ENCODE data around the gene LYPD5.
"Not testable (repeated sequence)": the region's sequence is repeated elsewhere in the genome, so short reads cannot be mapped to it uniquely, and the experiment has no call there.

The LYPD5 gene, protein sequence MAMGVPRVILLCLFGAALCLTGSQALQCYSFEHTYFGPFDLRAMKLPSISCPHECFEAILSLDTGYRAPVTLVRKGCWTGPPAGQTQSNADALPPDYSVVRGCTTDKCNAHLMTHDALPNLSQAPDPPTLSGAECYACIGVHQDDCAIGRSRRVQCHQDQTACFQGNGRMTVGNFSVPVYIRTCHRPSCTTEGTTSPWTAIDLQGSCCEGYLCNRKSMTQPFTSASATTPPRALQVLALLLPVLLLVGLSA

DNA sequence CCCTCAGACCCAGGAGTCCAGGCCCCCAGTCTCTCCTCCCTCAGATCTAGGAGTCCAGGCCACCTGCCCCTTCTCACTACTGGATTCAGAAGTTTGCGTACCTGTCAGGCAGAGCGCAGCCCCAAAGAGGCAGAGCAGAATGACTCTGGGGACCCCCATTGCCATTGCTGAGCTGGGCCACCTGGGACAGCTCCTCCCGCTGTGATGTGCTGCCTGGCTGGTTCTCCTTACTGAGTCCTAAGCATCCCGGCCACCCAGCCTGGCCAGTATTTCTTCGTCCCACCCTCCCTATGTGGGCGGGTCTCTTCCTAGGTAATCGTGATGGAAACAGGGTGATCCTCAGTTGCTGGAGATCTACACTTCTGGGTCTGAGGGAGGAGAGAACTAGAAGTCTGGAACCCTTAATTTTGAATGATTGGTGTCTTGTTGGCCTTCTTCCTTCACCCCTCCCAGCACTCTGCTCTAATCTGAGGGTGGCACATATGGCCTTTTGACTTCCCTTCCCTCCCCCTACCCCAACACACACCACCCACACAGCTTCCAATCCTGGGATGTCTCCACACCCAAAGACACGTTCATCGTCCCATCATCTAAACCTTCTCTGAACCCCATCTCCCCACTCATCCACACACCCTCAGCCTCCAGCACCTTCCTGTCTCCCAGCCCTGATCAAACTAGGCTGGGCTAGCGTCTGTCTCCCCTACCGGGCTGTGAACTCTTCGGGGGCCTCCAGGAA lies at the start of gene LYPD5:
Gene LYPD5, minus strand, starts transcription at position 232 of the 736 bp plus-strand sequence. Its CDS starts 67 bp downstream, at position 165.
- DNase-seq = no peak

DNA sequence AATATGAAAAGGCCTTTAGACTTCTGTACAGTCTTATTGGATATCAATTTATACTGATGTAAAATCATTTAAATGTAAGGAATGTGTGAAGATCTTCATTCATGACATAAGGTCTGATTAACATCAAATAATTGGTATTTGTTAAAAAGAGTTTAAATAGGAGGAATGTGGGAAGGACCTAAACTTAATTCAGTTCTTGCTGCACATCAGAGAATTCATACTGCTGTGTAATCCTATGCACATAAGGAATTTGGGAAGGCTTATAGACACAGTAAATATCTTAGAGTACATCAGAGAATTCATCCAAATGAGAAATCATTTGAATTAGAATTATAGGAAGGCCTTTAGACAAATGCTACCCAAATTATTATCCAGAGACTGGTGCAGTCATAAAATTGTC lies 46.6 kb upstream of the LYPD5 start:
- no peak for DNase-seq

DNA sequence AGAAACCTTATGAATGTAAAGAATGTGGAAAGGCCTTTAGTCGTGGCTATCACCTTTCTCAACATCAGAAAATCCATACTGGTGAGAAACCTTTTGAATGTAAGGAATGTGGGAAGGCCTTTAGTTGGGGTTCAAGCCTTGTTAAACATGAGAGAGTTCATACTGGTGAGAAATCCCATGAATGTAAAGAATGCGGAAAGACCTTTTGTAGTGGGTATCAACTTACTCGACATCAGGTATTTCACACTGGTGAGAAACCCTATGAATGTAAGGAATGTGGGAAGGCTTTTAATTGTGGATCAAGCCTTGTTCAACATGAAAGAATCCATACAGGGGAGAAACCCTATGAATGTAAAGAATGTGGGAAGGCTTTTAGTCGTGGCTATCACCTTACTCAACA lies 45.6 kb upstream of the LYPD5 start:
- DNase-seq = no peak

DNA sequence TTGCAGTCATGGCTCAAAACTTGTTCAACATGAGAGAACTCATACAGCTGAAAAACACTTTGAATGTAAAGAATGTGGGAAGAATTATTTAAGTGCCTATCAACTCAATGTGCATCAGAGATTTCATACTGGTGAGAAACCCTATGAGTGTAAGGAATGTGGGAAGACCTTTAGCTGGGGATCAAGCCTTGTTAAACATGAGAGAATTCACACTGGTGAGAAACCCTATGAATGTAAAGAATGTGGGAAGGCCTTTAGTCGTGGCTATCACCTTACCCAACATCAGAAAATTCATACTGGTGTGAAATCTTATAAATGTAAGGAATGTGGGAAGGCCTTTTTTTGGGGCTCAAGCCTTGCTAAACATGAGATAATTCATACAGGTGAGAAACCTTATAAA lies 45.0 kb upstream of the LYPD5 start:
- no peak for DNase-seq

DNA sequence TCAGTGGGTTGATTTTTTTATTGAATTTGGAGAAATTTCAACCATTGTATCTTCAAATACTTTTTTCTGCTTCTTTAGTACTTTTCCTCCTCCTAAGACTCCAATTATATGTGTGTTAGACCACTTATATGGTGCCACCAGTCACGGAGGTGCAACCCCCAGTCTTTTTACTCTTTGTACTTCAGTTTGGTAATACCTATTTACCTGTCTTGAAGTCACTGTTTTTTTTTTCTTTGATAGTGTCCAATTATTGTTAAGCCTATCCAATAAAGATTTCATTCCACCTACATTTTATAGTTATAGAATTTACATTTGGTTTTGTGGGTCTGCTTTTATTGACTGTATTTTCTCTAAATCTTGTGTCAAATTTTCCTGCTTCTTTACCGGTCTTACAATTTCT lies 39.8 kb upstream of the LYPD5 start:
- no peak for DNase-seq

DNA sequence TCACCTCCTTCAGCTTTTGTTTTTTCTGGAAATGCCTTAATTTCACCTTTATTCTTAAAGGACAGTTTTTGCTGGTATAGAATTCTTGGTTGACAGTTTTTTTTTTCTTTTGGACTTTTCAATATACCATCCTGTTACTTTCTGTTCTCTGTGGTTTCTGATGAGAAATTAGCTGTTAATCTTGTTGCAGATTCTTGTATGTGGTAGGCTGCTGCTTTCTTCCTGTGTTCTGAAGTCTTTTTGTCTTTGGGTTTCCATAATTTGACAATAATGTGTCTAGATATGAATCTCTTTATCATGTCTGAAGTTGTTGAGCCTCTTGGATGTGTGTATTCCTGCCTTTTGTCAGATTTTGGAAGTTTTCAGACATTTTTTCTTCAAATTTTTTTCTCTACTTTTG lies 36.9 kb upstream of the LYPD5 start:
- DNase-seq = no peak

DNA sequence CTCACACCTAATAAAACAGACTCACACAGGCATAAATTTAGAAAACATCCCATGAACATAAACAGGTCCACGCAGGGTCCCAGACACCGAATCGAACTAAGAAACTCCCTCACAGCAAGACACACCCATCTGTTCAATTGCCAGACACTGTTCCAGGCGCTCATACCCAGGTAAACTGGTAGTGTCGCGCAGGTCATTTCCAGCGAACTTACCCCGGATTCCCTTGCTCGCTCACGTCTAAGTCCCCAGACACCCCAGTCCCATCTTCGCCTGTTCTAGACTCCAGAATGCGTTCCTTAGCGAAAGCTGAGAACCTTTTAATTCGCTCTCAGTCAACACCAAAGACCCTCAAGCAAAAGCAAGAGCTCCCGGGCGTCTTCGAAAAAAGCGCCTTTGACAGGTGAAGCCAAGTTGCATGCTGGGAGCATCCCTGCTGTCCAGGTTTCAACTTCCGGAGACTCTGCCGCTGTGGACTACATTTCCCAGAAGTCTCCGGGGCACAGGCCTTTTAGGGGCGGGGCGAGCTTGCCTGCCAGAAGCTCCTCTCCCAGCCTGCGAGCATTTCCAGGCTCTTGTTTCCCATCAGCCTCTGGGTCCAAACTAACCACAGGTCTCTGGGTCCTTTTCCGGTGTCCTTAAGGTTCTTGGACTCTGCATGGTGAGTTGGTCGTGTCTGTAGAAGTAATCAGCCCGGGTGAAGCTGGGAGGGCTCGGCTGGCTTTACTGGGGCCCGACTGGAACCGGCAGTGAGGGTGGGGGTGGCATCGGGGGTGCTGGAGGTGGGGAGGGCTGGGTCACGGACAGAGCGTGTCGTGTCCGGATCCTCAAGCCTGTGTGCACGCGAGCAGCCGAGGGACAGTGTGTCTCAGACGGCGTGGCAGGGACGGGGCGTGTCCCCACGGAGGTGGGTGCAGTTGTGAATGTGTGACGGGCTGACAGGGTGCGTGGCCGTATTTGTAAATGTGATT lies 24.8 kb upstream of the LYPD5 start, which contains the start of gene ZNF283:
Gene ZNF283, plus strand, starts transcription at position 535 of the 968 bp plus-strand sequence. CDS start 6,184 bp downstream, outside the sequence.
- peak; percentile 90 for DNase-seq

DNA sequence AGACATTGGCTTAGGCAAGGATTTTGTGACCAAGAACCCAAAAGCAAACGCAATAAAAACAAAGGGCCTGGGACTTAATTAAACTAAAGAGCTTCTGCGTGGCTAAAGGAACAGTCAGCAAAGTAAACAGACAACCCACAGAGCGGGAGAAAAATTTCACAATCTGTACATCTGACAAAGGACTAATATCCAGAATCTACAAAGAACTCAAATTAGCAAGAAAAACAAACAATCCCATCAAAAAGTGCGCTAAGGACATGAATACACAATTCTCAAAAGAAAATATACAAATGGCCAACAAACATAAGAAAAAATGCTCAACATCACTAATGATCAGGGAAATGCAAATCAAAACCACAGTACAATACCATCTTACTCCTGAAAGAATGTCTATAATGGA lies 22.3 kb upstream of the LYPD5 start:
- not testable (repeated sequence) for DNase-seq

DNA sequence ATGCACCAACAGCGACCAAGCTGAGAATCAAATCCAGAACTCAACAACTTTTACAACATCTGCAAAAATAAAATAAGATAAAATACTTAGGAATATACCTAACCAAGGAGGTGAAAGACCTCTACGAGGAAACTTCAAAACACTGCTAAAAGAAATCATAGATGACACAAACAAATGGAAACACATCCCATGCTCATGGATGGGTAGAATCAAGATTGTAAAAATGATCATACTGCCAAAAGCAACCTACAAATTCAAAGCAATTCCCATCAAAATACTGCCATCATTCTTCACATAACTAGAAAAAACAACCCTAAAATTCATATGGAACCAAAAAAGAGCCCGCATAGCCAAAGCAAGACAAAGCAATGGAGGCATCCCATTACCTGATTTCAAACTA lies 21.6 kb upstream of the LYPD5 start:
- not testable (repeated sequence) for DNase-seq

DNA sequence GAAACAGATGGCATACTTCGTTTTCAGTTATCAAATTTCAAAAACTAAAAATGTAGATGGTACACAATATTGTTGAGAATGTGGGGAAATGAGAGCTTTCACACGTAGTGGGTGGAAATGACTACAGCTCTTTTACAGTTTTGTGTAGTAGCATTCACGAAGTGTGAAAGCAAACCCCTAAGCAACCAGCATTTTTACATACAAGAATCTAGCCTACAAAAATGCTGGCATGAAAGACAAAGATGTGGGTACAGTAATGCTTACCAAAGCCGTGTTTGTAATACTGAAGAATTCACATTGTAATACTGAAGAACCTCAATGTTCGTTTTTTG lies 18.6 kb upstream of the LYPD5 start:
- no peak for DNase-seq

DNA sequence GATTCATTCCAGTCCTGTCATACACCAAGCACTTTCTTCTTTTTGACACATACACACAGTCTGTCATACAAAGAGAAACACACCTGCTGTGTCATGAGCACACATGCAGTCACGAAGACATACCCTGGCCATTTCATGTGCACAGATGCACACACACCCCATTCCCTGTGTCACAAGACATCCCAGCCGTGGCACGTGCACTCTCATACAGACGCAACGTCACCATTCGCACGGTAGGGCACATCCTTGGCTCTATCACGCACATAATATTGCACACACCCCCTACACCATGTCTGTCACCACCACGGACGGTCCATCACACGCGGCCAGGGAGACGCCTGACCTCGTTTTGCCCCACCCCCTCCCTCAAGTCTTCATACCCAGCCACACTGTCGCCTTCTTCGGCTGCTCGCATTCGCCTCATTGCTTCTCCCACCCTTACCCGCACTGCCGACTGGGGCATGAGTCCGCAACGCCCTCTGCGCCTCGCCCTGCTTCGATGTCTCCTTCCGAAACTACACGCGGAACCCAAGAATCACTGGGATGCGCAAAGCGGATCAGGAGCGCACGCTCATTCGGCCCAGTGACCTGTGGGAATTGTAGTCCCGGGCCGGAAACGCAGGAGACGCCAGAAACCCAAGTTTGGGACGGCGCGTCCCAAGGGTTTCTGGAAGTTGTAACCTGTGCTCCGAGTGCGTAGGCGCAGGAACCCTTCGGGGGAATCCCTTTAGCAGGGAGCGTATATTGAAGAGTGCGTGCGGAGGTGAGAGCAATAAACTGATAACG lies 18.0 kb upstream of the LYPD5 start:
- DNase-seq = no peak

DNA sequence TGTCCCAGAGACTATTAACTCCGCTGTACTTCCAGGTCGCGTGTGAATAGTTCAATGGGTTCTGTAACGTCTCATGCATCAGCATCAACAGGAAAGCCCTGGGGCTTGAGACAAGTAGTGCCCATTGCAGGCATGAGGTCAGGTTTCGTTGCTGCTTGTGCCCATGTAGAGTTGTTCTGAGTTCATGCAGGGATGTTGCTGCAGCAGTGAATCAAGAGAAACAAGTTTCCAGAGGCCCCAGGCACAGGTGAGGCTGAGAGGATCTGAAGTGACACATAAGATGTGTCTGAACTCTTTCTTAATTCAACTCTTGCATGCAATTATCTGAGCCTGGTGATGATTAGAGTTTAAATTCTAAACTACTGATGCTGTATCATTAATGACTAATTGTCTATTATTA lies 16.3 kb upstream of the LYPD5 start:
- no peak for DNase-seq

DNA sequence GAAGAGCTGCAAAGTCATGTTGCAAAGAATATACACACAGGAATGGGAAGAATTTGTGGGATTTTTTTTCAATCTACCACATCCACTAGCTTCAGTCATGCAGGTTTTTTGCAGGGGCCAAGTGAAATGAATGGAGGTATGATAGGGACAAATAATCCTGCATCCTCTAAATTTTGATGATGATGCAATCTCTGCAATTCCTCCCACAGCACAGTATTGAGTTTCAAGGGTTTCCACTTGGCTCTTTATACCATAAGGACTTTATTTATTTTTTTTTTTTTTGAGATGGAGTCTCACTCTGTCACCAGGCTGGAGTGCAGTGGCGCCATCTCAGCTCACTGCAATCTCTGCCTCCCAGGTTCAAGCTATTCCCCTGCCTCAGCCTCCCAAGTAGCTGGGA lies 15.2 kb upstream of the LYPD5 start:
- DNase-seq = not testable (repeated sequence)

DNA sequence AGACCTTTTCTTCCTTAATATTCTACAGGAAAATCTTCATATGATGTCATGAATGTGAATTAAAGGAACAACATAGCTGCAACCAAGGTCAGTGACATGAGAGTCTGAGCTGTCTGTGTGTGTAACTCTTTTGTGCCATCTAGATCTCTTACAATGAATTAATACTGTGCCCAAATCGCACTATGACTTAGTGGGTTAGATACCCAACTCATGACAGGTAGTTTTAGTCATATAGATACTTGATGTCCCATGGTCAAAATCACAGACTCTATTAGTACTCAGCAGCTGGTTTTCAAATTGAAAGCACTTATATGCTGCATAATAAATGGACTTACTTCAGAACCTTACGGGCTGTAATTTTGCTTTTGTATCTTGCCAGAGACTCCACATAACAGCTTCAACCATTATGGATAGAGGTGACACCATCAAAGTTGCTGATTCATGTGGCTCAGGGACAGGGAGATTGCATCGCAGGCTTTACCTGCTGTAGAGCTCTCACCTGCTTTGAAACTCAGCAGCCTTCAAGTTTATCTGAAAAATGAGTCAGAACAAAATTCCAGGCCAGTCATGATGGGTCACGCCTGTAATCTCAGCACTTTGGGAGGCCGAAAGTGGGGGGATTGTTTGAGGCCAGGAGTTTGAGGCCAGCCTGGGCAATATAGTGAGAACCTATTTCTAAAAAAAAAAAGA lies 12.6 kb upstream of the LYPD5 start:
- no peak for DNase-seq

DNA sequence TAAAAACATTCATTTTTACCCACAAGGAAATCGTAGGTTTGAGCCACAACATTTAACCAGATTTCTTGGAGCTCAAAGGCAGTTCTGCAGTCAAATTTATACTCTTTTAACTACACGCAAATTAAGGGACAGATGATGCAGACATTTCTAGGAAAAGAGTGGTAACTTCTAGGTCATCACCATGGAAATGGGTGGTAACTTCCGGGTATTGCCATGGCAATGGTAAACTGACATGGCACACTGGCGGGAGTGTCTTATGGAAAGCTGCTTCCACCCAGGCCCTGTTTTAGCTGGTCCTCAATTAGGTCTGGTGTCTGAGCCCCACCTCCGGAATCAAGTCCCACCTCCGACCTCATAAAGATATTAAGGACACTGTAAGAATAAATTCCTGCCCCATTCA lies 10.4 kb upstream of the LYPD5 start:
- no peak for DNase-seq

DNA sequence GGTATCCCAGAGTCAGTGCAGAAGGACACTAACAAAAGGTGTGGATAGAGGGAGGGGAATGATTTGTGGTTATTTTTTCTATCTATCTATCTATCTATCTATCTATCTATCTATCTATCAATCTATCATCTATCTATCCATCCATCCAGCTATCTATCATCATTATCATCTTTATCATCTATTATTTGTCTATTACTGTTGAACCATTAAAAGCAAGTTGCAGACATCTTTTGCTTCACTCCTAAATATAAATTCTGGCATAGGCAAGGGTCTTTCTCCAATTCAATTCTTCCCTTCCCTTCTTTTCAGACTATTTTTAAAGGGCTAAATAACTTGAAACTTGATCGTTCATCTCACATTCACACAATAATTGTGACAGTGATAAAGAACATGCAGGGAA lies 10.0 kb upstream of the LYPD5 start:
- no peak for DNase-seq

DNA sequence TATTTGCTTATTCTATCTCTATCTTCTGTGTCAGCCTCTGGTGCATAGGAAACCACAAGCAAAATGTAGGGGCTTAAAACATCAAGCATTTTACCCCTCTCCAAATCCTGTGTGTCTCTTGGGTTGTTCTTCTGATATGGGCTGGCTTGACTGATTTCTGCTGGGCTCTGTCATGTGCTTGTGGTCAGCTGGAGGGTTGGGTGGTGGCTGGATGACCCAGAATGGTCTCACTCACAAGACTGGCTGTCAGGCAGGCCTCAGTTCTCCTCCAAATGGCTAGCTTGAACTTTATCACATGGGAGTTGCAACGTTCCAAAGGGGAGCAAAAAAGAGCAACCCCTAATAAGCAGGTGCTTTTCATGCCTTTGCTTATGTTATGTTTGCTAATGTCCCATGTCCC lies 9.6 kb upstream of the LYPD5 start:
- DNase-seq = no peak

DNA sequence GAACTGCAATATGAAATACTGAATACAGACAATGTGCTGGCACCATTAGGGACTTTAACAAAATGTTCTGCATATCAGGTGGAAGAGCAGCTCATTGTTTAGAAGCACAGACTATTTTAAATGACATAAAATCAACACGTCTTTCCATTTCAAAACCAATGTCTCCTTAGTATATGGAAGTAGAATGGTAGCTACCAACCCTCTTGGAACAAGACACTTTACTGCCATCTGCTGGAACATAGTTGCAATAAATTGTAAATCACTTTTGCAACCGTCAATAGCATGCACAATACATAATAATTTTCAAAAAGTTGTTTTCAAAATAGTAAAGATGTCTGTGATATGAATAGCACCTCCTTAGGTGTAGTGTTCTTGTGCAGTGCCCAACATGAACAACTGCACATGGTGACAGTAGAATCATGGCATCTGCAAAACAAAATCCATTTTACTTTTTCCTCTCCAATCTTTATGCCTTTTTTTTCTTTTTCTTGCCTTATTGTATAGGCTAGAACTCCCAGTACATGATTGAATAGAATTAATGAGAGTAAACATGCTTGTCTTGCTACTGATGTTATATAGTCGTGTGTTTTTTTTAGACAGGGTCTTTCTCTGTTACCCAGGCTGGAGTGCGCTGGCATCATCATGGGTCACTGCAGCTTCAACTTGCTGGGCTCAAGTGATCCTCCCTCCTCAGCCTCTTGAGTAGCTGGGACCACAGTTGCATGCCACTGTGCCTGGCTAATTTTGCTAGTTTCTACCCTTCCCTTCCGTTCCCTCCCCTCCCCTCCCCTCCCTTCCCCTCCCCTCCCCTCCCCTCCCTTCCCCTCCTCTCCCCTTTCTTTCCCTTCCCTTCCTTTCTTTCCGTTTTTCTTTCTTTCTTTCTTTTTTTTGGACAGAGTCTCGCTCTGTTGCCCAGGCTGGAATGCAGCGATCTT lies 7.8 kb upstream of the LYPD5 start:
- DNase-seq = peak; percentile 58

DNA sequence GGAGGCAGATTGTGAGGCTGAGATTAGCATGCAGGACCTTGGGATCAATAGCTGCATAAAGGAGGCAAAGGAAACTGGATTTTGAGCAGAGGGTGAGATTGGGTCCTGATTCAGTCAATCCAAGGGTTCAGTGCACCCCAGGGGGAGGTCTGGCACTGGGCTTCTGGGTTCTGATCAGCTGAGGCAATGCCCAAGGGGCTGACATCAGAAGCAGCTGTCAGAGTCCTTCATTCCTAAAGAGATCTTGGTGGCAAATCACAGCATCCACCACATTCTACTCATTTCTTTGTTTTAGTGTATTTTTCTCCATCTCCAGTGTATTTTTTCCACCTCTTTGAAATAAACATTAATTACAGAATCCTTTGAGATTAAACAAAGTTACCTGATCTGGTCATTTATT lies 5.4 kb upstream of the LYPD5 start:
- no peak for DNase-seq

DNA sequence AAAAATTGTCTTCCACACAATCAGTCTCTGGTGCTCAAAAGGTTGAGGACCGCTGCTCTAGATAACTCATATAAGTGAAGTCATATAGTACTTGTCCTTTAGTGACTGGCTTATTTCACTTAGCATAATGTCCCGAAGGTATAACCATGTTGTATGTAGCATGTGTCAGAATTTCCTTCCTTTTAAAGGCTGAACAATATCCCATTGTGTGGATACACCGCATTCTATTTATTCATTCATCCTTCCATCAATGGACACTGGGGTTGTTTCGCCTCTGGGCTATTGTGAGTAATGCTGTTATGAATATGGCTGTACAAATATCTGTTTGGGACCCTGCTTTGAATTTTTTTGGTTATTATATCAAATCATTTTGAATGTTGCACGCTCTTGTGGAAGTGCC lies 4.6 kb upstream of the LYPD5 start:
- DNase-seq = no peak

DNA sequence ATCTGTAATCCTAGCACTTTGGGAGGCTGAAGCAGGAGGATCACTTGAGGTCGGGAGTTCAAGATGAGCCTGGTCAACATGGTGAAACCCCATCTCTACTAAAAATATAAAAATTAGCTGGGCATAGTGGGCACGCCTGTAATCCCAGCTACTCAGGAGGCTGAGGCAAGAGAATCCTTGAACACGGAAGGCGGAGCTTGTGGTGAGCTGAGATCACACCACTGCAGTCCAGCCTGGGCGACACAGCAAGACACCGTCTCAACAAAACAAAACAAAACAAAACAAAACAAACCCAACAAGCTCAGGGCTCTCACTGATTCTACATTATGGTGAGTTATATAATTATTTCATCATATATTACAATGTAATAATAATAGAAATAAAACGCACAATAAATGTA lies 4.2 kb upstream of the LYPD5 start:
- DNase-seq = not testable (repeated sequence)
